Measurements from ENCODE around the gene PHACTR3.

- no peak for TF ChIP-seq POLR2A (IDR thresholded peaks at IDR 0.05)
- no peak for TF ChIP-seq CTCF (IDR thresholded peaks at IDR 0.05 in 8 of 11, conservative IDR thresholded peaks at IDR 0.05 in 3 of 11)
Measured at GRCh38 chr20:59718071-59718470, 113.7 kb downstream of the PHACTR3 start.

Measured in spleen (tissue), 7 donors.